ENCODE results near the gene BICRAL.
"Not testable (repeated sequence)": the region's sequence is repeated elsewhere in the genome, so short reads cannot be mapped to it uniquely, and the experiment has no call there.

Gene BICRAL

GRCh38 chr6:42790549-42791181 lies 8.8 kb downstream of the BICRAL start:
- no peak for DNase-seq (ENCODE audit: extremely low read depth in 1 of 2, low read depth in 1 of 2)

GRCh38 chr6:42791706-42792320 lies 10.0 kb downstream of the BICRAL start:
- no peak for DNase-seq (ENCODE audit: extremely low read depth in 1 of 2, low read depth in 1 of 2)

DNA sequence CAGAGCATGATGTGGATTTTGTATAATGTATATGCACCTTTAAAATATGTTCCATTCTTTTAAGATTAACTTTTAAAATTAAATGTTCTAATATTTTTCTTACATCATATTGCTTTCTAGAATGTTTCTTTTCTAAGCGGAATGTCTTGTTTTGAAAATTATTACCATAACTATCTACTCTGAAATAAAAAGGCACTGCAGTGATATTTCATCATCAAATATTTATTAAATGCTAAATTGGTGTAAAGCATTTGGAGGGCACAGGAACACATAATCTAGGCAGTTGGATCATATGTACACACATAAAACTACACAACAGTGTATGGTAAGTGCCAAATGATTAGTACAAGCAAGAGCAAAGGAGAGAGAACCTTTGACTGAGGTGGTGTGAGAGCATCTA lies 13.8 kb downstream of the BICRAL start:
- no peak for DNase-seq (ENCODE audit: extremely low read depth in 1 of 2, low read depth in 1 of 2)

DNA sequence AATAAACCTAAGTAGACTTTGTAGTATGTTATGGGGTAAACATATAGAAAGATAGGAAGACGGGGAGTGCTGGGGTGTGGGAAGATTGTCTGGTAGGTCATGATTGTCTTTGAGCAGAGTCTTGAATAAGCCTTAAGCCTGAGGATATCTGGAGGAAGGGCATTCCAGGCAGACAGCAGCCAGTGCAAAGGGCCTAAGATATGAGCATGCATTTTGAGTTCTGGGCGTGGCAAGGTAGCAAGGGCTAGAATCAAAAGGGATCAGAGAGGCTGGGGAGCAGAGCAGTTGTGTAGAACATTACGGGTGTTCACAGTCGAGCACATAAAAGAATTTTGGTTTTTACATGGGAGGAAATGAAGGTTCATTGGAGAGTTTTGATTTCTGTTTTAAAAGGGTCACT lies 14.3 kb downstream of the BICRAL start:
- DNase-seq (ENCODE audit: extremely low read depth in 1 of 2, low read depth in 1 of 2) = no peak

DNA sequence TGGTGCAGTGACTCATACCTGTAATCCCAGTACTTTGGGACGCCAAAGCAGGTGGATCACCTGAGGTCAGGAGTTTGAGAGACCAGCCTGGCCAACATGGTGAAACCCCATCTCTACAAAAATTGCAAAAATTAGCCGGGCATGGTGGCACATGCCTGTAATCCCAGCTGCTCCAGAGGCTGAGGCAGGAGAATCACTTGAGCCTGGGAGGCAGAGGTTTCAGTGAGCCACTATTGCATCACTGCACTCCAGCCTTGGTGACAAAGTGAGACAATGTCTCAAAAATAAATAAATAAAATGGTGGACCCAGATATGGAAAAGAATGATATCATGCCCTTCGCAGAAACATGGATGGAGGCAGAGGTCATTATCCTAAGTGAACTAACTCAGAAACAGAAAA lies 15.8 kb downstream of the BICRAL start:
- DNase-seq (ENCODE audit: extremely low read depth in 1 of 2, low read depth in 1 of 2) = not testable (repeated sequence)

DNA sequence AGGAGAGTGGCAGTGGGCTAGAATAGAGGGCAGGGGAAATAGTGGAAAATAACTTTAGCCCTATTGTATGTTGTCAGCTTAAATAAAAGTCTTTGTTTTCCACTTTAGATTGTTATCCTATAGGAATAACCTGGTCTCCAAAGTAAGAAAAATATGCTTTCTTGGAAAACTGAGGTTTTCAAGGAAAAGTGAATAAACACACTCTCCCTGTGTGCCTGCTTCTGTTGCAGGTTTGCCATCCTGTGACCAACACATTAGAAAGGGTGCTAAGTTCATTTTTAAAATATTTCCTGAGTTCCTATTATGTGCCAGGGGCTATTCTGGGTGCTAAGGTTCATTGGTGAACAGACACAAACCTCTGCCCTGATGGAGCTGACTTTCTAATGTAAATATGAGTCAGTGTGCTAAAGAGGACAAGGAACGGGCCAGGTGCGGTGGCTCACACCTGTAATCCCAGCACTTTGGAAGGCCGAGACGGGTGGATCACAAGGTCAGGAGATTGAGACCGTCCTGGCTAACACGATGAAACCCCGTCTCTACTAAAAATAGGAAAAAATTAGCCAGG lies 23.5 kb downstream of the BICRAL start:
- no peak for DNase-seq (ENCODE audit: extremely low read depth in 1 of 2, low read depth in 1 of 2)

- DNase-seq (ENCODE audit: extremely low read depth in 1 of 2, low read depth in 1 of 2) = not testable (repeated sequence)
Observed at GRCh38 chr6:42806359-42806758, 24.5 kb downstream of the BICRAL start.

- no peak for DNase-seq (ENCODE audit: extremely low read depth in 1 of 2, low read depth in 1 of 2)
Observed at GRCh38 chr6:42808492-42809483, 26.9 kb downstream of the BICRAL start.

DNA sequence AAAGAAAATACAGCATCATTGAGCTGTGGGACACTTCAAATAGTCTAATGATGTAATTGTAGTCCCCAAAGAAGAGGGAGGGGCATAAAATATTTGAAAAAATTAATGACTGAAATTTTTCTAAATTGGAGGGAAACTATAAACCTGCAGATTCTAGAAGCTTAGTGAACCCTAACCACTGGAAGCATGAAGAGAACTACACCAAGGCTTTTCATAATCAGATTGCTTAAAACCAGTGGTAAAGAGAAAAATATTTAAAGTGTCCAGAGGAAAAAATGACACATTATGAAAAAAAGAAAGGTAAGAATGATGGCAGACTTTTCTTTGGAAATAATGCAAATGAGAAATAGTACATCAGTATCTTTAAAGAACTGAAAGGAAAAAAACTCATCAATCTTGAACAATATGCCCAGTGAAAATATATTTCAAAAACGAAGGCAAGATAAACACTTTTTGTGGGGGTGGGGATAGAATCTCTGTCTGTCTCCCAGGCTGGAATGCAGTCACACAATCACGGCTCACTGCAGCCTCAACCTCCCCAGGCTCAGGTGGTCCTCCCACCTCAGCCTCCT lies 31.3 kb downstream of the BICRAL start:
- DNase-seq (ENCODE audit: extremely low read depth in 1 of 2, low read depth in 1 of 2) = no peak

GRCh38 chr6:42813906-42814444 lies 32.1 kb downstream of the BICRAL start:
- DNase-seq (ENCODE audit: extremely low read depth in 1 of 2, low read depth in 1 of 2) = no peak

DNA sequence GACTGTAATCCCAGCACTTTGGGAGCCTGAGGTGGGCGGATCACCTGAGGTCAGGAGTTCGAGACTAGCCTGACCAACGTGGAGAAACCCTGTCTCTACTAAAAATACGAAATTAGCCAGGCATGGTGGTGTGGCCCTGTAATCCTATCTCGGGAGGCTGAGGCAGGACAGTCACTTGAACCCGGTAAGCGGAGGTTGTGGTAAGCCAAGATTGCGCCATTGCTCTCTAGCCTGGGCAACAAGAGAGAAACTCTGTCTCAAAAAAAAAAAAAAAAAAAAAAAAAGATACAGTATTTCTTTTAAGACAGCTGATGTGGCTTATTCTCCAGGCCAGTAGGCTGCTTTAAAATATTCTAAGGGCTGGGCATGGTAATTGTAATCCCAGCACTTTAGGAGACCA lies 33.9 kb downstream of the BICRAL start:
- DNase-seq (ENCODE audit: extremely low read depth in 1 of 2, low read depth in 1 of 2) = not testable (repeated sequence)

GRCh38 chr6:42817907-42818306 lies 36.1 kb downstream of the BICRAL start:
- DNase-seq (ENCODE audit: extremely low read depth in 1 of 2, low read depth in 1 of 2) = no peak

GRCh38 chr6:42818416-42818815 lies 36.6 kb downstream of the BICRAL start:
- DNase-seq (ENCODE audit: extremely low read depth in 1 of 2, low read depth in 1 of 2) = no peak

DNA sequence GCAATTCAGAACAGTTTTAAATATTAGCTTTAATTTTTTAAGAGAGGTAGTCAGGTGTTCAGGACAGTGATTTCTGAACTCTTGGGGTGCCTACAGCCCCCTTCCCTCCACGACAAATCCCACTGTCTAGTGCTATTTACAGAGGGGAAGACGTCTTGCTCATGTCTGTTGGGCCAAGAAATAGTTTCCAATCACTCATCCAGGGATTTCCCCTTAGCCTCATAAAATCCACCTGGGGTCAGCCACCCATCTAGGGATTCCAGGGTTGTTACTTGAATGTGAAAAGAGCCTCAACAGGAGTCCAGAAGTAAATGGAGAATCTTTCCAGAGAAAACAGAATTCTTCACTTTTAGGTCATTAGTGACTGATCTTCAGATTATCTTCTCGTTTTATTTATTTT lies 37.0 kb downstream of the BICRAL start:
- no peak for DNase-seq (ENCODE audit: extremely low read depth in 1 of 2, low read depth in 1 of 2)

GRCh38 chr6:42819803-42820511 lies 38.1 kb downstream of the BICRAL start:
- DNase-seq (ENCODE audit: extremely low read depth in 1 of 2, low read depth in 1 of 2) = no peak

GRCh38 chr6:42820512-42821340 lies 38.9 kb downstream of the BICRAL start:
- DNase-seq (ENCODE audit: extremely low read depth in 1 of 2, low read depth in 1 of 2) = no peak

DNA sequence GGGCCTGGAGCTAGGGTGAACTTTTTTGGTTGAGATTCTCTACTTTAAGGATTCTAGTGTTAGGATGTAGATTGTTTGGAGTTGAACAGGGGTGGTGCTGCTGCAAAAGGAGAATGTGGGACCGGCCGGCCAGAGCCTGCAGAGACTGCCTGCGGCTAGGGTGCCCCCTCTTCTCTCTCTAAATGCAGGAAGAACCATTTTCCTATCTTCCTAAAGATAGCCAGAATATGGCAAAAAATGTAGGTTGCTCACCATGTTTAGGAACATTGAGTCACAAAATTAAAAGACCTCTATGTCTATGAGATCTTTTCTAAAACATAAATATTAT lies 39.5 kb downstream of the BICRAL start:
- no peak for DNase-seq (ENCODE audit: extremely low read depth in 1 of 2, low read depth in 1 of 2)

GRCh38 chr6:42821846-42822245 lies 40.0 kb downstream of the BICRAL start:
- DNase-seq (ENCODE audit: extremely low read depth in 1 of 2, low read depth in 1 of 2) = no peak

- no peak for DNase-seq (ENCODE audit: extremely low read depth in 1 of 2, low read depth in 1 of 2)
Observed at GRCh38 chr6:42829561-42830092, 47.8 kb downstream of the BICRAL start.
